Measurements from ENCODE around the gene FBXL17. TPM values are rescaled to one million over a fixed set of nuclear protein-coding genes. Genes with fewer than 3 reads are reported as not detected.

The FBXL17 gene
- total RNA-seq, 4 donors from 2014 or later, result 16.1 to 31.8 (median 18.8) TPM

DNA sequence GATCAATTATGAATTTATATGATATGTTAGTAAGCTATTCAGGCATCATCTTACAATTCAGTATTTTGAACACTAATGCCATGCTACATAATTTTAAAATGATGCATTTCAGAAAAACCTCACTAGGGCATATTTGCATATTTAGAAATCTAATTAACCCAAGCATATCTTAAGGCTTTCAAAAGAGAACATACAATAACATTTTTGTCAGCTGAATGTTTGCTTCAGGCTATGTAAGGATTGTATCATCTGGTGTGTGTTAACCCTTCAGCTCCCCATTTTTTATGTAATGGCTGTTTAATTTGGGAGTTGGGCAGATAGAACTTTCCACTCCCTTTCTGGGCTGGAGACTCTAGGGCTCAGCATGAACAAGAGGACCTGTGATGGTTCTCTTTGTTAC is 412.1 kb downstream of the FBXL17 start:
- intact Hi-C loops (cut with DNase I; ENCODE audit: low total_unique reads), result no loop called here
- DNase-seq (ENCODE audit: low spot score in 2 of 2), result no peak
- TF ChIP-seq, protein P1, sequence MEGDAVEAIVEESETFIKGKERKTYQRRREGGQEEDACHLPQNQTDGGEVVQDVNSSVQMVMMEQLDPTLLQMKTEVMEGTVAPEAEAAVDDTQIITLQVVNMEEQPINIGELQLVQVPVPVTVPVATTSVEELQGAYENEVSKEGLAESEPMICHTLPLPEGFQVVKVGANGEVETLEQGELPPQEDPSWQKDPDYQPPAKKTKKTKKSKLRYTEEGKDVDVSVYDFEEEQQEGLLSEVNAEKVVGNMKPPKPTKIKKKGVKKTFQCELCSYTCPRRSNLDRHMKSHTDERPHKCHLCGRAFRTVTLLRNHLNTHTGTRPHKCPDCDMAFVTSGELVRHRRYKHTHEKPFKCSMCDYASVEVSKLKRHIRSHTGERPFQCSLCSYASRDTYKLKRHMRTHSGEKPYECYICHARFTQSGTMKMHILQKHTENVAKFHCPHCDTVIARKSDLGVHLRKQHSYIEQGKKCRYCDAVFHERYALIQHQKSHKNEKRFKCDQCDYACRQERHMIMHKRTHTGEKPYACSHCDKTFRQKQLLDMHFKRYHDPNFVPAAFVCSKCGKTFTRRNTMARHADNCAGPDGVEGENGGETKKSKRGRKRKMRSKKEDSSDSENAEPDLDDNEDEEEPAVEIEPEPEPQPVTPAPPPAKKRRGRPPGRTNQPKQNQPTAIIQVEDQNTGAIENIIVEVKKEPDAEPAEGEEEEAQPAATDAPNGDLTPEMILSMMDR (IDR thresholded peaks at IDR 0.05), result no peak
- TF ChIP-seq POLR2A (IDR thresholded peaks at IDR 0.05), result no peak
- H3K4me3 ChIP-seq (ENCODE audit: low read depth, poor library complexity, severe bottlenecking), result no peak overlapping the region

DNA sequence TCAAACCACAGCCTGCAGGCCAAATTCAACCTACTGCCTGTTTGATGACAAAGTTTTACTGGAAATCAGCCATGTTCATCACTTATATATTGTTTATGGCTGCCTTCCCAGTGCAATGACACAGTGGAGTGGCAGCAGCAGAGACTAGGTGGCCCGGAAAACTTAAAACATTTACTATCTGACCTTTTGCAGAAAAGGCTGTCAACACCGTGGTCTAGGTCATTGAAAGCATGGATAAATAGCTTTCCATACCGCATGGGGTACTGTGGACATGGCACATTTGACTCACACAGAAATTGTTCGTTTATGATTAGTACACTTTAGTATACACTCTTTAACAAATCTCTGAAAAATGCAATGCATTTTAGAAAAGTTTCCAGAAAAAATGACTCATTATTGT is 412.9 kb downstream of the FBXL17 start:
- no peak overlapping the region for H3K4me3 ChIP-seq (ENCODE audit: low read depth, poor library complexity, severe bottlenecking)
- 80 to 86% methylated on average over 4 of the region's 4 CpGs for WGBS, 2 donors
- intact Hi-C loops (cut with DNase I; ENCODE audit: low total_unique reads), result no loop called here
- no peak for DNase-seq (ENCODE audit: low spot score in 2 of 2)
- TF ChIP-seq, protein P1 (IDR thresholded peaks at IDR 0.05), result no peak
- TF ChIP-seq POLR2A (IDR thresholded peaks at IDR 0.05), result no peak

DNA sequence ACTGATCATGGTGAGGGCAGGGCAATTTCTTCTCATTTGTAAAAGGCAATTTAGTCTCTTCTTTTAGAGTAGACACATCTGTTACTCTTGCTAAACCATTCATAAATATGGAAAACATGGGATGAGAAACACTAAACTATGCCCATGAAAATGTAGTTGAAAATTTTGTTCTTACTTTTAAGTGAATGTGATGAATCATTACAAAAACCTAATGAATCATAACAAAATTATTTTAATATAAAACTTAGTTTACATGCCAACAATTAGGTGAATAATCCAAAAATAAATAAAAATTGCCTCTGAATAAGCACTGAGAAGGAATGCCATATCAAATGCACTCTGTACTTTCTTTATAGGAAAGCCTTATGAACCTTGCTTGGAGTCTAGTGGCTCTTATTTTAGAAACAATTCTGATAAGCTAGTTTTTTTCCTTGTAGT is 413.5 kb downstream of the FBXL17 start:
- TF ChIP-seq POLR2A (IDR thresholded peaks at IDR 0.05), result no peak
- TF ChIP-seq, protein P1 (IDR thresholded peaks at IDR 0.05), result no peak
- H3K4me3 ChIP-seq (ENCODE audit: low read depth, poor library complexity, severe bottlenecking), result no peak overlapping the region
- DNase-seq (ENCODE audit: low spot score in 2 of 2), result no peak
- intact Hi-C loops (cut with DNase I; ENCODE audit: low total_unique reads), result no loop called here

DNA sequence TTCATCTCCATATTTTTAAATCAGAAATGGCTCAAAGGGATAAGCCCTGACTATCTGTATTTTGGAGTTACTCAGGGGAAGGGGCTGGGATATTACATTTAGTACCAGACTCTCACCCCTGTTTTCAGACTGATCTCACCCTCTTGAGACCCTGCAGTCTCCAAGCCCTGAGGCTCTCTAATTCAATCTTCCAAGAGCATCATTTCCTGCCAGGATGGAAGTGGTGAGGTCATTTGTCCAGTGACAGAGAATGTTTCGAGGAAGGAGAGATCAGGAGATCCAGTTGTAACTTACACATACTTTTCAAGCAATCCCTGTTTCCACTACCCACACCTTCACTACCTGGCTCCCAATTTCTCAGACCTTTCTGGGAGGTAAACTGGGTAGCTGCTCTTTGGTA is 415.7 kb downstream of the FBXL17 start:
- no peak for TF ChIP-seq POLR2A (IDR thresholded peaks at IDR 0.05)
- TF ChIP-seq, protein P1 (IDR thresholded peaks at IDR 0.05), result no peak
- H3K4me3 ChIP-seq (ENCODE audit: low read depth, poor library complexity, severe bottlenecking), result no peak overlapping the region
- no peak for DNase-seq (ENCODE audit: low spot score in 2 of 2)
- WGBS, 2 donors, result 87 to 96% methylated on average over 1 of the region's 1 CpG
- intact Hi-C loops (cut with DNase I; ENCODE audit: low total_unique reads), result no loop called here

DNA sequence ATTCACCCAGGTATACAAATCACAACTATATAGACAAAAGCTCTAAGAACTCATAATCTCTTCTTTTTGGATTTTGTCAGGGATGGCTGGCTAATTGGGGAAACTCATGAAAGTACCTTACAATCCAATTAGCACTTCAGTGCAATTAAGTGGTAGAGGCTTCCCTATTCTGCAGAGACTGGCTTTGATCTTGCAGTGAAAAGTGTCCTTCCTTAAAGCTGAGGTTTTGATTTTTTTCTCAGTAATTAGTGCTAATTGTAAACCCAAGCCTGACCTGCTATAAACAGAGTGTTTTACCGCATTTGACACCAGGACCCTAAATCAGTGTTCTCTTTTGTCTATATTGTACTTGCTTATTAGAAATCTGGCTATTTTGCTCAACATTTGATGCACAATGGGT is 417.2 kb downstream of the FBXL17 start:
- no peak for TF ChIP-seq POLR2A (IDR thresholded peaks at IDR 0.05)
- TF ChIP-seq, protein P1 (IDR thresholded peaks at IDR 0.05), result no peak
- intact Hi-C loops (cut with DNase I; ENCODE audit: low total_unique reads), result no loop called here
- DNase-seq (ENCODE audit: low spot score in 2 of 2), result no peak
- H3K4me3 ChIP-seq (ENCODE audit: low read depth, poor library complexity, severe bottlenecking), result no peak overlapping the region
- WGBS, 2 donors, result 97 to 100% methylated on average over 1 of the region's 1 CpG

DNA sequence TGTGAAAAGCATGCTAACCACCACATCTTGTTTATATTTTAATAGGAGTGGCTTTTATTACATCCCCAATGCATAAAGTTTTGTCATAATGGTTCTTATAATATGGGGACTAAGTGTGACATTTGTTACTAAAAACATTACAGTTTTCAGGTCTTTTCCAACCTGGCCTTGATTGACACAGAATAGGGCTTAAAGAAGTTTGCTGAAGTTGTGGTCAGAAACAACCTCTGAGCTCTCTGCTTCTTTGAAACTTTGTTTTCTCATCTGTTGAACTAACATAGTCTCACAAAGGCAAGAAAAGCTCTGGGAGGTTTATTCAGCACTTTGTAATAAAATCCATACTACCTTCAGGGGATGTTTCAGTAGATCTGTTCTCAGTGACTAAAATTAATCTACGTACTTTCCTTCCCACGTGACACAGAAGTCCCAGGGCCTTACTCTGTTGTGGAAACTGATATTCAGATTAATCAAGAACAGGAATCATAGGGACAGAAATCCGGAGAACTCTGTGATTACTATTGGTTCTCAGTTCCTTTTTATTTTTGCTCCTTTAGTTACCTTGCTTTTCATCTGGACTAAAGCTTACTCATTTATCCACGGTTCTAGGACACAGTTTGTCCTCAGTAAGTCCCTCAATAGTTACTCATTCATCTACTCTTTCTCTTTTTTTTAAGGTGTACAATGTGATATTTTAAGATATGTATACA is 422.2 kb downstream of the FBXL17 start:
- H3K4me3 ChIP-seq (ENCODE audit: low read depth, poor library complexity, severe bottlenecking), result no peak overlapping the region
- intact Hi-C loops (cut with DNase I; ENCODE audit: low total_unique reads), result no loop called here
- no peak for DNase-seq (ENCODE audit: low spot score in 2 of 2)
- TF ChIP-seq POLR2A (IDR thresholded peaks at IDR 0.05), result no peak
- TF ChIP-seq, protein P1 (IDR thresholded peaks at IDR 0.05), result no peak
- WGBS, 2 donors, result 73 to 77% methylated on average over 4 of the region's 4 CpGs
